ENCODE data around the gene ELMO1. TPM values are rescaled to one million over a fixed set of nuclear protein-coding genes. Genes with fewer than 3 reads are reported as not detected.

Gene ELMO1
- total RNA-seq, 2 donors from 2014 or later, result 66.0 to 72.2 TPM

- Histone ChIP-seq H3K4me3 (no peak overlapping the region), H3K4me1 (ENCODE audit: control insufficient read depth in 1 of 2, low read depth in 2 of 2) (peaks cover 23 to 29% of the 10 kb centered on the region in 2 donors), H3K36me3 (no peaks in the 10 kb centered on the region), H3K9me3 (no peaks in the 10 kb centered on the region), H3K27ac (no peak overlapping the region), H3K27me3 (replicated peaks; ENCODE audit: insufficient read depth) (no peaks in the 10 kb centered on the region)
- no peak for DNase-seq (ENCODE audit: low spot score)
- ATAC-seq (ENCODE audit: insufficient number of reproducible peaks, low FRiP score, low read depth), result no peak
- TF ChIP-seq, protein P1, sequence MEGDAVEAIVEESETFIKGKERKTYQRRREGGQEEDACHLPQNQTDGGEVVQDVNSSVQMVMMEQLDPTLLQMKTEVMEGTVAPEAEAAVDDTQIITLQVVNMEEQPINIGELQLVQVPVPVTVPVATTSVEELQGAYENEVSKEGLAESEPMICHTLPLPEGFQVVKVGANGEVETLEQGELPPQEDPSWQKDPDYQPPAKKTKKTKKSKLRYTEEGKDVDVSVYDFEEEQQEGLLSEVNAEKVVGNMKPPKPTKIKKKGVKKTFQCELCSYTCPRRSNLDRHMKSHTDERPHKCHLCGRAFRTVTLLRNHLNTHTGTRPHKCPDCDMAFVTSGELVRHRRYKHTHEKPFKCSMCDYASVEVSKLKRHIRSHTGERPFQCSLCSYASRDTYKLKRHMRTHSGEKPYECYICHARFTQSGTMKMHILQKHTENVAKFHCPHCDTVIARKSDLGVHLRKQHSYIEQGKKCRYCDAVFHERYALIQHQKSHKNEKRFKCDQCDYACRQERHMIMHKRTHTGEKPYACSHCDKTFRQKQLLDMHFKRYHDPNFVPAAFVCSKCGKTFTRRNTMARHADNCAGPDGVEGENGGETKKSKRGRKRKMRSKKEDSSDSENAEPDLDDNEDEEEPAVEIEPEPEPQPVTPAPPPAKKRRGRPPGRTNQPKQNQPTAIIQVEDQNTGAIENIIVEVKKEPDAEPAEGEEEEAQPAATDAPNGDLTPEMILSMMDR (IDR thresholded peaks at IDR 0.05), result no peak
These were observed 91.0 kb downstream of the ELMO1 start for GRCh38 chr7:37357637-37357996.

DNA sequence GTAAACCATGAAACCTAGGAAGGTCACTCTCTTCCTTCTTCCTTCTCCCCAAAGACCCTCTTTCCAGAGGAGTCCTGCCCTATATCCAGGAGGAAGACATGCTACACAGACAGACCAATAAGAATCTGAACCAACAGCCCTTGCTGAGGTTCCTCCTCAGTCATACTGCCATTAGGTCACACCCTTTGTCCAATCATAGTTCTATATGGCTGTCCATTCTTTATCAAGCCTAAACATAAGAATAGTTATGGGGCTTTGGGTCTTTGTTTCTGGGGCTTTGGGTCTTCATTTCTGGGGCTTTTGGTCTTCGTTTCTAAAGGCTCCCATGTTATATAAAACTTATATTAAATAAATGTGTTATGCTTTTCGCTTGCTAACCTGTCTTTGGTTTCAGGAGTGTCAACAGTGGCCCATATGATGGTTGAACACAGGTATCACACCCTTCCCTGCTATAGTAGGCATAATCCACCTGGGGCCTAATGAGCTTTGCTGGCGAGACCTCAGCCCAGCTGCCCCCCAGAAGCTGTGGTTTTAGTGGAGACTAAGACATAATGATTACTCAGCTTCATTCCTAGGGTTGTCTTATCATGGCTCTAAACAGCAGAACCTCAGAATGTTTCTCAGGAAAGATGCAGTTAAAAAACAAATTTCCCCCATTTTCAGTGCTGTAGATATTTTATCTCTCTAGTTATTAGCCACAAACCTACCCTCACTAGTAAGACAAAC, 91.6 kb downstream of the ELMO1 start:
- Histone ChIP-seq H3K9me3 (no peaks in the 10 kb centered on the region), H3K4me3 (no peak overlapping the region), H3K27ac (no peak overlapping the region), H3K27me3 (replicated peaks; ENCODE audit: insufficient read depth) (no peaks in the 10 kb centered on the region), H3K4me1 (ENCODE audit: control insufficient read depth in 1 of 2, low read depth in 2 of 2) (peaks cover 25 to 32% of the 10 kb centered on the region in 2 donors), H3K36me3 (no peaks in the 10 kb centered on the region)
- TF ChIP-seq, protein P1 (IDR thresholded peaks at IDR 0.05), result no peak
- ATAC-seq (ENCODE audit: insufficient number of reproducible peaks, low FRiP score, low read depth) (no peak), DNase-seq (ENCODE audit: low spot score) (no peak)

- Histone ChIP-seq H3K27ac (peak overlapping the region; percentile 89 to 90), H3K9me3 (no peaks in the 10 kb centered on the region), H3K27me3 (replicated peaks; ENCODE audit: insufficient read depth) (no peaks in the 10 kb centered on the region), H3K4me3 (peak overlapping the region; percentile 53), H3K36me3 (no peaks in the 10 kb centered on the region), H3K4me1 (ENCODE audit: control insufficient read depth in 1 of 2, low read depth in 2 of 2) (peaks cover 30 to 50% of the 10 kb centered on the region in 2 donors)
- DNase-seq (ENCODE audit: low spot score) (peak; percentile 57), ATAC-seq (ENCODE audit: insufficient number of reproducible peaks, low FRiP score, low read depth) (peak; percentile 93)
- TF ChIP-seq, protein P1 (IDR thresholded peaks at IDR 0.05), result no peak
These were observed 94.0 kb downstream of the ELMO1 start for GRCh38 chr7:37354656-37355131.

GRCh38 chr7:37353949-37354655, 94.6 kb downstream of the ELMO1 start:
- Histone ChIP-seq H3K27ac (peak overlapping the region; percentile 89 to 90), H3K4me3 (peak overlapping the region; percentile 53), H3K27me3 (replicated peaks; ENCODE audit: insufficient read depth) (no peaks in the 10 kb centered on the region), H3K36me3 (no peaks in the 10 kb centered on the region), H3K4me1 (ENCODE audit: control insufficient read depth in 1 of 2, low read depth in 2 of 2) (peaks cover 30 to 52% of the 10 kb centered on the region in 2 donors), H3K9me3 (no peaks in the 10 kb centered on the region)
- DNase-seq (ENCODE audit: low spot score) (no peak), ATAC-seq (ENCODE audit: insufficient number of reproducible peaks, low FRiP score, low read depth) (no peak)
- TF ChIP-seq, protein P1 (IDR thresholded peaks at IDR 0.05), result no peak

Measured in thoracic aorta (tissue), 2 donors.